ENCODE data around the gene GPC5.

Gene GPC5

GRCh38 chr13:92564942-92565341 lies 1166.5 kb downstream of the GPC5 start:
- TF ChIP-seq REST (IDR thresholded peaks at IDR 0.05; ENCODE audit: low read depth) (no peak), EGR1 (IDR thresholded peaks at IDR 0.05) (no peak), TCF12 (IDR thresholded peaks at IDR 0.05; ENCODE audit: low read depth) (no peak), YY1 (IDR thresholded peaks at IDR 0.05; ENCODE audit: low read depth) (no peak), RAD21 (IDR thresholded peaks at IDR 0.05; ENCODE audit: low read depth) (no peak), ZBTB7A (IDR thresholded peaks at IDR 0.05; ENCODE audit: low read depth) (no peak), FOXM1 (IDR thresholded peaks at IDR 0.05; ENCODE audit: borderline replicate concordance, low read depth) (no peak), TEAD4 (IDR thresholded peaks at IDR 0.05) (no peak)

DNA sequence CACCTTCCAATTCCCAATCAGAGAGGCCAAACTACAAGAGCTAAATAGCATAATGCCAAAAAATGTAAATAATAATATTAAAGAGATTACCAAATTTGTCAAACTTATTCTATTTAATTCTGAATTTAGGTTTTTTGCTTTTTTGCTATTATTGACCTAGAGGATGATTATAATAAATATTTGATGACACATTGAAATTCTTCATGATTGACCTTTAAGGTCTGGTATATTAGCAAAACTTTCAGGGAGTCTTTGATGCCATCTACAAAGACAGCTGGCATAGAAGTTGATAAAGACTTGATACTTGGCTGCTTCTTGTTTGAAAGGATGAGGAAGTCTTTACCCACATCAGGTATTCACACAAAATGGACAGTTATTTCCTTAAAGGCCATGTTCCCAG lies 1168.3 kb downstream of the GPC5 start:
- no peak for TF ChIP-seq RAD21 (IDR thresholded peaks at IDR 0.05; ENCODE audit: low read depth)

DNA sequence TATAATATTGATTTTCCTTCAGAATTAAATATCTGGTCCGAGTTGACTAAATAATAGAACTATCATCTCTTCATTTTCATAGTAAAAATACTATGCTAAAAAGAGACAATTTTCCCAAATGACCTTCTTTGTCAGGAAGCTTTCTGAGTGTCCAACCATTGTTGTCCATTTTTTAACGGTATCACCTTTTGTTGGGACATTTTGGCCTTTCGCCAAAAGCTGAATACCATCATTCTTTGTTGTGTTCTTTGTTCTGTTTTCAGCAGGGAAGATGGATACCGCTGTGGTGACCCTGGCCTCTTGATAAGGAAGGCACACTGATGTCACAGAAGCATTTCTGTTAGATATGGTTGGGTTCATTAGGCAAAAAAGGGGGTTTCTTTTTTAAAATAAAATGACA lies 1173.8 kb downstream of the GPC5 start:
- TF ChIP-seq REST (IDR thresholded peaks at IDR 0.05; ENCODE audit: low read depth) = no peak
- TF ChIP-seq YY1 (IDR thresholded peaks at IDR 0.05; ENCODE audit: low read depth) = no peak
- no peak for TF ChIP-seq RAD21 (IDR thresholded peaks at IDR 0.05; ENCODE audit: low read depth)
- TF ChIP-seq NFIC (IDR thresholded peaks at IDR 0.05) = 0 out of 2 replicates have a peak, but pooled peaks have one; percentile 9
- TF ChIP-seq FOXM1 (IDR thresholded peaks at IDR 0.05; ENCODE audit: borderline replicate concordance, low read depth) = no peak
- no peak for TF ChIP-seq TEAD4 (IDR thresholded peaks at IDR 0.05)

DNA sequence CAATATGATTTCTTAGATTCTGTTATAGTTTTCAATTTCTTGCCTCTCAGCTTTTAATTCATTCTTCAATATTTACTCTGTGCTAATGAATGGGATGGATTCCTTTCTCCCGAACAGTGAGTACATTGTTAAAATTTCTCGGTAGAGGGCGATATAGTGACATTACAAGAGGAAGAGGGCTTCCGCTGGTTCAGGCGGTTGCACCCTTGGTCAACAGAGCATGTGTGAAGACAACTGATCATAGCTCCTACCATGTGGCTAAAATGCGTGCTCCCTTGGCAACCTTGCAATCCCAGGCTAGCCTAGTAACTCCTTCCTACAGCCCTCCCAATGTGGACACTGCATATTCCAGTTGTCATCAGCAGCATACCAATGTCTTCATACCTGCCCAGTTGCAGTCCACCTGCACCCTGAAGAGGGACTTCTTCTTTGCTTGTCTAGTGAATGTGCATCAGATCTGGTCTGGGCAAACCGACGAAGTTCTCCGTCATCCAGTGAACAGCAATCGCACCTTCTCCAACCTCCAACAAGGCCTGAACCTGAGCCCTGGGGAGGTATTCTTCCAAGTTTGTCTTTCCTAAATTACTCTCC lies 1175.1 kb downstream of the GPC5 start:
- TF ChIP-seq TCF12 (IDR thresholded peaks at IDR 0.05; ENCODE audit: low read depth) (no peak), REST (IDR thresholded peaks at IDR 0.05; ENCODE audit: low read depth) (no peak), RAD21 (IDR thresholded peaks at IDR 0.05; ENCODE audit: low read depth) (peak; percentile 56), YY1 (IDR thresholded peaks at IDR 0.05; ENCODE audit: low read depth) (no peak)
- TF ChIP-seq, protein P1, sequence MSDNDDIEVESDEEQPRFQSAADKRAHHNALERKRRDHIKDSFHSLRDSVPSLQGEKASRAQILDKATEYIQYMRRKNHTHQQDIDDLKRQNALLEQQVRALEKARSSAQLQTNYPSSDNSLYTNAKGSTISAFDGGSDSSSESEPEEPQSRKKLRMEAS (IDR thresholded peaks at IDR 0.05) = no peak
- TF ChIP-seq, protein P2, sequence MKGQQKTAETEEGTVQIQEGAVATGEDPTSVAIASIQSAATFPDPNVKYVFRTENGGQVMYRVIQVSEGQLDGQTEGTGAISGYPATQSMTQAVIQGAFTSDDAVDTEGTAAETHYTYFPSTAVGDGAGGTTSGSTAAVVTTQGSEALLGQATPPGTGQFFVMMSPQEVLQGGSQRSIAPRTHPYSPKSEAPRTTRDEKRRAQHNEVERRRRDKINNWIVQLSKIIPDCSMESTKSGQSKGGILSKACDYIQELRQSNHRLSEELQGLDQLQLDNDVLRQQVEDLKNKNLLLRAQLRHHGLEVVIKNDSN (IDR thresholded peaks at IDR 0.05) = no peak

GRCh38 chr13:92574499-92574898 lies 1176.1 kb downstream of the GPC5 start:
- TF ChIP-seq YY1 (IDR thresholded peaks at IDR 0.05; ENCODE audit: low read depth) = no peak
- no peak for TF ChIP-seq EP300 (IDR thresholded peaks at IDR 0.05; ENCODE audit: borderline replicate concordance)
- TF ChIP-seq RAD21 (IDR thresholded peaks at IDR 0.05; ENCODE audit: low read depth) = no peak
- no peak for TF ChIP-seq ZBTB7A (IDR thresholded peaks at IDR 0.05; ENCODE audit: low read depth)
- no peak for TF ChIP-seq CEBPB (IDR thresholded peaks at IDR 0.05)
- TF ChIP-seq NFIC (IDR thresholded peaks at IDR 0.05) = no peak
- TF ChIP-seq CREB1 (IDR thresholded peaks at IDR 0.05; ENCODE audit: low read depth) = no peak
- no peak for TF ChIP-seq EGR1 (IDR thresholded peaks at IDR 0.05)
- TF ChIP-seq, protein P1 (IDR thresholded peaks at IDR 0.05) = no peak
- TF ChIP-seq TEAD4 (IDR thresholded peaks at IDR 0.05) = no peak

GRCh38 chr13:92575777-92576176 lies 1177.4 kb downstream of the GPC5 start:
- 0 out of 2 replicates have a peak, but pooled peaks have one; percentile 16 for TF ChIP-seq YY1 (IDR thresholded peaks at IDR 0.05; ENCODE audit: low read depth)
- TF ChIP-seq NFIC (IDR thresholded peaks at IDR 0.05) = peak; percentile 45
- TF ChIP-seq EGR1 (IDR thresholded peaks at IDR 0.05) = no peak
